ENCODE data around the gene RXRA.

RXRA gene

GRCh38 chr9:134337469-134337868 is 11.2 kb downstream of the RXRA start:
- no peak for DNase-seq (ENCODE audit: low read depth)

- DNase-seq (ENCODE audit: low read depth), result no peak
These were observed 12.3 kb downstream of the RXRA start for GRCh38 chr9:134338394-134339182.

GRCh38 chr9:134339183-134339806 is 13.0 kb downstream of the RXRA start:
- DNase-seq (ENCODE audit: low read depth), result no peak

GRCh38 chr9:134340475-134341160 is 14.4 kb downstream of the RXRA start:
- DNase-seq (ENCODE audit: low read depth), result no peak

- DNase-seq (ENCODE audit: low read depth), result no peak
These were observed 15.1 kb downstream of the RXRA start for GRCh38 chr9:134341306-134341705.

- no peak for DNase-seq (ENCODE audit: low read depth)
These were observed 15.9 kb downstream of the RXRA start for GRCh38 chr9:134341929-134342745.

GRCh38 chr9:134342746-134343115 is 16.5 kb downstream of the RXRA start:
- no peak for DNase-seq (ENCODE audit: low read depth)

GRCh38 chr9:134343637-134344036 is 17.4 kb downstream of the RXRA start:
- no peak for DNase-seq (ENCODE audit: low read depth)

- DNase-seq (ENCODE audit: low read depth), result no peak
These were observed 18.0 kb downstream of the RXRA start for GRCh38 chr9:134344068-134344799.

- DNase-seq (ENCODE audit: low read depth), result no peak
These were observed 18.6 kb downstream of the RXRA start for GRCh38 chr9:134344800-134345310.

GRCh38 chr9:134345737-134346136 is 19.5 kb downstream of the RXRA start:
- DNase-seq (ENCODE audit: low read depth), result no peak

- no peak for DNase-seq (ENCODE audit: low read depth)
These were observed 19.9 kb downstream of the RXRA start for GRCh38 chr9:134346151-134346550.

GRCh38 chr9:134346840-134347583 is 20.8 kb downstream of the RXRA start:
- DNase-seq (ENCODE audit: low read depth), result no peak

- DNase-seq (ENCODE audit: low read depth), result no peak
These were observed 21.7 kb downstream of the RXRA start for GRCh38 chr9:134347996-134348395.

GRCh38 chr9:134348404-134349155 is 22.3 kb downstream of the RXRA start:
- no peak for DNase-seq (ENCODE audit: low read depth)

- no peak for DNase-seq (ENCODE audit: low read depth)
These were observed 23.7 kb downstream of the RXRA start for GRCh38 chr9:134349936-134350335.

GRCh38 chr9:134350416-134350994 is 24.2 kb downstream of the RXRA start:
- DNase-seq (ENCODE audit: low read depth), result no peak

- no peak for DNase-seq (ENCODE audit: low read depth)
These were observed 25.4 kb downstream of the RXRA start for GRCh38 chr9:134351606-134352176.

GRCh38 chr9:134352247-134352933 is 26.1 kb downstream of the RXRA start:
- DNase-seq (ENCODE audit: low read depth), result no peak
